WTC11 (cell line): ENCODE data around the gene METTL6.

ENCODE experiments used
- CREB1 ChIP-seq: sonication (generic); formaldehyde crosslinking; IDR thresholded peaks from 2 replicates; pipeline ENCODE4 v1.8.0; 2023; ENCODE audit warnings: mild to moderate bottlenecking, missing genetic modification reagents
- KAT7 ChIP-seq: sonication (generic); formaldehyde crosslinking; IDR thresholded peaks from 2 replicates; pipeline ENCODE4 v1.8.1; 2023; ENCODE audit warnings: missing genetic modification reagents, mild to moderate bottlenecking, borderline replicate concordance
- NR2C2 ChIP-seq: sonication (generic); formaldehyde crosslinking; IDR thresholded peaks from 2 replicates; pipeline ENCODE4 v1.8.0; 2022; ENCODE audit warnings: mild to moderate bottlenecking, missing genetic modification reagents
- NR3C1 ChIP-seq: sonication (generic); formaldehyde crosslinking; conservative IDR thresholded peaks from 2 replicates; pipeline ENCODE4 v1.8.1; 2023; ENCODE audit warnings: low read depth, mild to moderate bottlenecking, missing genetic modification reagents
- OVOL2 ChIP-seq: fragments of 250-450 bp; sonication (Bioruptor Pico); IDR thresholded peaks from 2 replicates; pipeline ENCODE4 v1.9.0; 2021; ENCODE audit warnings: mild to moderate bottlenecking, borderline replicate concordance
- TCF7 ChIP-seq: sonication (generic); formaldehyde crosslinking; IDR thresholded peaks from 2 replicates; pipeline ENCODE4 v1.8.0; 2022; ENCODE audit warnings: mild to moderate bottlenecking, low read depth, missing genetic modification reagents, moderate library complexity
- TEAD1 ChIP-seq: sonication (generic); formaldehyde crosslinking; IDR thresholded peaks from 2 replicates; pipeline ENCODE4 v1.8.0; 2022; ENCODE audit warnings: mild to moderate bottlenecking, missing genetic modification reagents
- ZNF121 ChIP-seq: sonication (generic); formaldehyde crosslinking; IDR thresholded peaks from 2 replicates; pipeline ENCODE4 v1.8.0; 2023; ENCODE audit warnings: missing genetic modification reagents
- ZNF232 ChIP-seq: sonication (generic); formaldehyde crosslinking; IDR thresholded peaks from 2 replicates; pipeline ENCODE4 v1.8.0; 2022; ENCODE audit warnings: mild to moderate bottlenecking, missing genetic modification reagents
- TF ChIP-seq, protein P1 (sequence below): fragments of 200-600 bp; IDR thresholded peaks from 2 replicates; pipeline ENCODE4 v1.8.0; 2022; ENCODE audit warnings: antibody characterized with exemption
- TF ChIP-seq, protein P2 (sequence below): sonication (generic); formaldehyde crosslinking; IDR thresholded peaks from 2 replicates; pipeline ENCODE4 v1.8.1; 2023; ENCODE audit warnings: mild to moderate bottlenecking, missing genetic modification reagents, moderate library complexity
- TF ChIP-seq, protein P3 (sequence below): sonication (generic); formaldehyde crosslinking; IDR thresholded peaks from 2 replicates; pipeline ENCODE4 v1.8.0; 2022; ENCODE audit warnings: mild to moderate bottlenecking, missing genetic modification reagents
- TF ChIP-seq, protein P4 (sequence below): sonication (generic); formaldehyde crosslinking; IDR thresholded peaks from 2 replicates; pipeline ENCODE4 v1.8.1; 2022; ENCODE audit warnings: low read depth, missing genetic modification reagents, borderline replicate concordance

DNA sequence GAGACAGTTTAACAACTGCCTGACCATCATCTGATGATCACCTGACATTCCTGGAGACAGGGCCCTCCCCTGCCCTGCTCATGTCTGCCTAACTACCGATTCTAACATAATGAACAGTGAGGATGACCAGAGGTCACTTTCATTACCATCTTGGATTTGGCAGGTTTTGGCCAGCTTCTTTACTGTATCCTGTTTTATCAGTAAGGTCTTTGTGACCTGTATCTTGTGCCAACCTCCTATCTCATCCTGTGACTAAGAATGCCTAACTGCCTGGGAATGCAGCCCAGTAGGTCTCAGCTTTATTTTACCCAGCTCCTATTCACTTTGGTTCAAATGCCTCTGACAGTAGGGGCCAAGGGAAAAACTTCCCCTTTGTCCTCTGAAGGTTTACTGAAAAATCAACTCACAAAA is 40.2 kb downstream of the METTL6 start:
- TF ChIP-seq, protein P1, sequence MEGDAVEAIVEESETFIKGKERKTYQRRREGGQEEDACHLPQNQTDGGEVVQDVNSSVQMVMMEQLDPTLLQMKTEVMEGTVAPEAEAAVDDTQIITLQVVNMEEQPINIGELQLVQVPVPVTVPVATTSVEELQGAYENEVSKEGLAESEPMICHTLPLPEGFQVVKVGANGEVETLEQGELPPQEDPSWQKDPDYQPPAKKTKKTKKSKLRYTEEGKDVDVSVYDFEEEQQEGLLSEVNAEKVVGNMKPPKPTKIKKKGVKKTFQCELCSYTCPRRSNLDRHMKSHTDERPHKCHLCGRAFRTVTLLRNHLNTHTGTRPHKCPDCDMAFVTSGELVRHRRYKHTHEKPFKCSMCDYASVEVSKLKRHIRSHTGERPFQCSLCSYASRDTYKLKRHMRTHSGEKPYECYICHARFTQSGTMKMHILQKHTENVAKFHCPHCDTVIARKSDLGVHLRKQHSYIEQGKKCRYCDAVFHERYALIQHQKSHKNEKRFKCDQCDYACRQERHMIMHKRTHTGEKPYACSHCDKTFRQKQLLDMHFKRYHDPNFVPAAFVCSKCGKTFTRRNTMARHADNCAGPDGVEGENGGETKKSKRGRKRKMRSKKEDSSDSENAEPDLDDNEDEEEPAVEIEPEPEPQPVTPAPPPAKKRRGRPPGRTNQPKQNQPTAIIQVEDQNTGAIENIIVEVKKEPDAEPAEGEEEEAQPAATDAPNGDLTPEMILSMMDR, result no peak
- TF ChIP-seq, protein P2, sequence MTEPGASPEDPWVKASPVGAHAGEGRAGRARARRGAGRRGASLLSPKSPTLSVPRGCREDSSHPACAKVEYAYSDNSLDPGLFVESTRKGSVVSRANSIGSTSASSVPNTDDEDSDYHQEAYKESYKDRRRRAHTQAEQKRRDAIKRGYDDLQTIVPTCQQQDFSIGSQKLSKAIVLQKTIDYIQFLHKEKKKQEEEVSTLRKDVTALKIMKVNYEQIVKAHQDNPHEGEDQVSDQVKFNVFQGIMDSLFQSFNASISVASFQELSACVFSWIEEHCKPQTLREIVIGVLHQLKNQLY (CRISPR knock-in tag), result no peak
- TF ChIP-seq CREB1 (CRISPR knock-in tag), result no peak
- no peak for TF ChIP-seq KAT7 (CRISPR knock-in tag)
- TF ChIP-seq TEAD1 (CRISPR knock-in tag), result no peak
- TF ChIP-seq NR3C1 (CRISPR knock-in tag), result no peak
- TF ChIP-seq TCF7, result no peak
- no peak for TF ChIP-seq ZNF121 (CRISPR knock-in tag)
- TF ChIP-seq, protein P3, sequence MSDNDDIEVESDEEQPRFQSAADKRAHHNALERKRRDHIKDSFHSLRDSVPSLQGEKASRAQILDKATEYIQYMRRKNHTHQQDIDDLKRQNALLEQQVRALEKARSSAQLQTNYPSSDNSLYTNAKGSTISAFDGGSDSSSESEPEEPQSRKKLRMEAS, result no peak
- no peak for TF ChIP-seq OVOL2 (CRISPR knock-in tag)
- TF ChIP-seq, protein P4, sequence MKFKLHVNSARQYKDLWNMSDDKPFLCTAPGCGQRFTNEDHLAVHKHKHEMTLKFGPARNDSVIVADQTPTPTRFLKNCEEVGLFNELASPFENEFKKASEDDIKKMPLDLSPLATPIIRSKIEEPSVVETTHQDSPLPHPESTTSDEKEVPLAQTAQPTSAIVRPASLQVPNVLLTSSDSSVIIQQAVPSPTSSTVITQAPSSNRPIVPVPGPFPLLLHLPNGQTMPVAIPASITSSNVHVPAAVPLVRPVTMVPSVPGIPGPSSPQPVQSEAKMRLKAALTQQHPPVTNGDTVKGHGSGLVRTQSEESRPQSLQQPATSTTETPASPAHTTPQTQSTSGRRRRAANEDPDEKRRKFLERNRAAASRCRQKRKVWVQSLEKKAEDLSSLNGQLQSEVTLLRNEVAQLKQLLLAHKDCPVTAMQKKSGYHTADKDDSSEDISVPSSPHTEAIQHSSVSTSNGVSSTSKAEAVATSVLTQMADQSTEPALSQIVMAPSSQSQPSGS, result no peak
- no peak for TF ChIP-seq ZNF232
- no peak for TF ChIP-seq NR2C2 (CRISPR knock-in tag)
